Neural cell (in vitro differentiated cells): ENCODE data around the gene FAM131B. TPM values are rescaled to one million over a fixed set of nuclear protein-coding genes. Genes with fewer than 3 reads are reported as not detected.

Source experiments
- H2AFZ ChIP-seq: fragments of 200-600, 300-800 bp; sonication (generic), shearing (Covaris generic); 2 replicates; pipeline ENCODE4 v1.6.0; 2014; ENCODE audit warnings: low read depth, mild to moderate bottlenecking, antibody characterized with exemption, low read length, moderate library complexity
- H3F3A ChIP-seq: fragments of 200-600 bp; shearing (Covaris generic); 2 replicates; pipeline ENCODE4 v1.6.1; 2016; ENCODE audit warnings: mild to moderate bottlenecking, moderate library complexity, mixed read lengths, antibody characterized with exemption, low read length; ENCODE audit not compliant: insufficient read depth, poor library complexity, severe bottlenecking
- H3K27ac ChIP-seq: fragments of 200-600, 300-800 bp; sonication (generic), shearing (Covaris generic); 2 replicates; pipeline ENCODE4 v1.5.1; 2014; ENCODE audit warnings: mild to moderate bottlenecking, low read length, moderate library complexity
- H3K27me3 ChIP-seq: fragments of 300-800, 200-600 bp; sonication (generic), shearing (Covaris generic); 2 replicates; pipeline ENCODE4 v1.6.0; 2014; ENCODE audit warnings: mild to moderate bottlenecking, low read depth, low read length, moderate library complexity; ENCODE audit not compliant: insufficient read depth
- H3K36me3 ChIP-seq: fragments of 300-800, 200-600 bp; sonication (generic), shearing (Covaris generic); 2 replicates; pipeline ENCODE4 v1.5.1; 2014; ENCODE audit warnings: mild to moderate bottlenecking, antibody characterized with exemption, low read length, moderate library complexity; ENCODE audit not compliant: insufficient read depth
- H3K4me2 ChIP-seq: fragments of 300-800, 200-600 bp; sonication (generic), shearing (Covaris generic); 2 replicates; pipeline ENCODE4 v1.6.0; 2014; ENCODE audit warnings: mild to moderate bottlenecking, low read length
- H3K4me3 ChIP-seq: fragments of 300-800, 200-600 bp; sonication (generic), shearing (Covaris generic); 2 replicates; pipeline ENCODE4 v1.5.1; 2014; ENCODE audit warnings: mild to moderate bottlenecking, low read length, moderate library complexity
- H3K79me2 ChIP-seq: fragments of 200-600 bp; shearing (Covaris generic); replicated peaks from 2 replicates; pipeline ENCODE4 v1.6.0; 2014; ENCODE audit warnings: mild to moderate bottlenecking, low read length, moderate library complexity; ENCODE audit not compliant: insufficient read depth
- H3K9ac ChIP-seq: fragments of 300-800, 200-600 bp; sonication (generic), shearing (Covaris generic); 2 replicates; pipeline ENCODE4 v1.6.1; 2016; ENCODE audit warnings: mild to moderate bottlenecking, low read length, mixed read lengths
- H3K9me2 ChIP-seq: fragments of 200-600 bp; shearing (Covaris generic); 2 replicates; pipeline ENCODE4 v1.6.1; 2016; ENCODE audit warnings: mild to moderate bottlenecking, low read length, mixed read lengths; ENCODE audit not compliant: insufficient read depth
- H3K9me3 ChIP-seq: fragments of 200-600, 300-800 bp; sonication (generic), shearing (Covaris generic); 2 replicates; pipeline ENCODE4 v1.6.1; 2016; ENCODE audit warnings: mild to moderate bottlenecking, mixed run types, low read length, moderate library complexity, mixed read lengths
- H4K20me1 ChIP-seq: fragments of 200-600 bp; shearing (Covaris generic); 2 replicates; pipeline ENCODE4 v1.6.1; 2016; ENCODE audit warnings: mild to moderate bottlenecking, mixed run types; ENCODE audit not compliant: insufficient read depth
- EP300 ChIP-seq: fragments of 450-650 bp; conservative IDR thresholded peaks from 2 replicates; pipeline ENCODE4 v1.6.1; 2014; ENCODE audit warnings: antibody characterized with exemption, mild to moderate bottlenecking, moderate library complexity; ENCODE audit not compliant: poor library complexity, severe bottlenecking
- EZH2 ChIP-seq: fragments of 200-600, 300-800 bp; shearing (Covaris generic), sonication (generic); IDR thresholded peaks from 2 replicates; pipeline ENCODE4 v1.6.1; 2014; ENCODE audit warnings: antibody characterized with exemption, low read length, borderline replicate concordance, mild to moderate bottlenecking; ENCODE audit not compliant: insufficient read depth, poor library complexity, severe bottlenecking
- POLR2AphosphoS5 ChIP-seq: IDR thresholded peaks from 2 replicates; pipeline ENCODE4 v1.6.1; 2012
- RAD21 ChIP-seq: fragments of 450-650 bp; conservative IDR thresholded peaks from 2 replicates; pipeline ENCODE4 v1.6.1; 2014; ENCODE audit warnings: antibody characterized with exemption, mild to moderate bottlenecking, moderate library complexity
- SMC3 ChIP-seq: fragments of 450-650 bp; conservative IDR thresholded peaks from 2 replicates; pipeline ENCODE4 v1.6.1; 2014; ENCODE audit warnings: antibody characterized with exemption, mild to moderate bottlenecking, moderate library complexity; ENCODE audit not compliant: poor library complexity
- TAF1 ChIP-seq: IDR thresholded peaks from 2 replicates; pipeline ENCODE4 v1.6.1; 2012; ENCODE audit warnings: low read depth
- polyA plus RNA-seq: library from polyadenylated mRNA; depleted of rRNA; stranded (reverse); fragments of >200 nt; gene quantifications from 2 replicates; pipeline ENCODE4 v1.2.3, GENCODE V29; 2014
- TF ChIP-seq, protein P1 (sequence below): IDR thresholded peaks from 2 replicates; pipeline ENCODE4 v1.6.1; 2012; ENCODE audit warnings: borderline replicate concordance
- TF ChIP-seq, protein P2 (sequence below): fragments of 450-650 bp; IDR thresholded peaks from 2 replicates; pipeline ENCODE4 v1.5.1; 2014; ENCODE audit warnings: antibody characterized with exemption, mild to moderate bottlenecking, moderate library complexity; ENCODE audit not compliant: poor library complexity, severe bottlenecking

Gene FAM131B
- polyA plus RNA-seq, 1 donor from 2014 or later, result 45.9 TPM

DNA sequence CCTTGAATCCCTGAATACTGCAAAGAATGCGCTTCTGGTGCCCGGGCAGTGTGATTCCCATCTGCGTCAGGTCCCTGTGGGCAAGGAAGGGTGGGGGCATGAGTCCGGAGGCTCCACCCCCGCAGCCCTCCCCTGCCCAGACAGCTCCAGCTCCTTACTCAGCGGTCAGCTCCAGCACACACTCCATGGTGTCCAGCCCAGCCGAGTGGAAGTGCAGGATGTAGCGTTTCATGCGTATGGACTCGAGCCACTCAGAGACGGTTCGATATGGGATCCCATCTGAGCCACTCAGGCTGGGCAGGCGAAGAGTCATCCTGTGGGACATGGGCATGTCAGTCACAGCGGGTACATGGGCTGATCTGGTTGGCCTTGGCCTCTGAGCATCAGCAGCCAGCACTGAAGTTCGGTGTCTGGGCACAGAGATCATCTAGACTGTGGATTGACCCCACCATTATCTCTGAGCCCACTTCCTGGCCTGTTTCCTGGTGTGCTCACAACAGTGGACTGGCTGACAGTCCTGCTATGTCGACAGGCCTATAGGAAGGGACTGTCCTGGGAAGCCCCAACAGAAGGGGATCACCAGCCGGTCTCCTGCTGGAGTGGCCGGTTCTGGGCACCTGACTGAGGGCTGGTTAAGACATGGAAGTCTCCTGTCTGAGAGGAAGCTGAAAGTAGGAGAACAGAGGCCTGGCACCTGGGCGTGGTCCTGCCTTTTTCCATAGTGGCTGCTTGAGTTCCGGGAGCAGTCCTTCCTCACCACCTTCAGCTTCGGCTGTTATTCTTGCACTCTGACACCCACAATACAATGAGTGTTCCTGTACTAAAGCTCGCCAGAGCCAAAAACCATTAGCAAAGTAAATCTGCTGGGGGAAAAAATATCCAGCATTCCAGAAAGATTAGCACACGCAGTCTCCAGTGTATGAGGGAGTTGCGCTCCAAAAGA, 29.2 kb upstream of the FAM131B start:
- no peak overlapping the region for H3K4me3 ChIP-seq
- H3K27me3 ChIP-seq, result no peaks in the 10 kb centered on the region
- no peaks in the 10 kb centered on the region for H3K9me2 ChIP-seq
- H3K27ac ChIP-seq, result no peak overlapping the region
- no peaks in the 10 kb centered on the region for H3K9me3 ChIP-seq
- H2AFZ ChIP-seq, result no peak overlapping the region
- TF ChIP-seq TAF1, result no peak
- TF ChIP-seq RAD21, result no peak
- no peak for TF ChIP-seq EP300
- TF ChIP-seq POLR2AphosphoS5, result no peak
- TF ChIP-seq, protein P1, sequence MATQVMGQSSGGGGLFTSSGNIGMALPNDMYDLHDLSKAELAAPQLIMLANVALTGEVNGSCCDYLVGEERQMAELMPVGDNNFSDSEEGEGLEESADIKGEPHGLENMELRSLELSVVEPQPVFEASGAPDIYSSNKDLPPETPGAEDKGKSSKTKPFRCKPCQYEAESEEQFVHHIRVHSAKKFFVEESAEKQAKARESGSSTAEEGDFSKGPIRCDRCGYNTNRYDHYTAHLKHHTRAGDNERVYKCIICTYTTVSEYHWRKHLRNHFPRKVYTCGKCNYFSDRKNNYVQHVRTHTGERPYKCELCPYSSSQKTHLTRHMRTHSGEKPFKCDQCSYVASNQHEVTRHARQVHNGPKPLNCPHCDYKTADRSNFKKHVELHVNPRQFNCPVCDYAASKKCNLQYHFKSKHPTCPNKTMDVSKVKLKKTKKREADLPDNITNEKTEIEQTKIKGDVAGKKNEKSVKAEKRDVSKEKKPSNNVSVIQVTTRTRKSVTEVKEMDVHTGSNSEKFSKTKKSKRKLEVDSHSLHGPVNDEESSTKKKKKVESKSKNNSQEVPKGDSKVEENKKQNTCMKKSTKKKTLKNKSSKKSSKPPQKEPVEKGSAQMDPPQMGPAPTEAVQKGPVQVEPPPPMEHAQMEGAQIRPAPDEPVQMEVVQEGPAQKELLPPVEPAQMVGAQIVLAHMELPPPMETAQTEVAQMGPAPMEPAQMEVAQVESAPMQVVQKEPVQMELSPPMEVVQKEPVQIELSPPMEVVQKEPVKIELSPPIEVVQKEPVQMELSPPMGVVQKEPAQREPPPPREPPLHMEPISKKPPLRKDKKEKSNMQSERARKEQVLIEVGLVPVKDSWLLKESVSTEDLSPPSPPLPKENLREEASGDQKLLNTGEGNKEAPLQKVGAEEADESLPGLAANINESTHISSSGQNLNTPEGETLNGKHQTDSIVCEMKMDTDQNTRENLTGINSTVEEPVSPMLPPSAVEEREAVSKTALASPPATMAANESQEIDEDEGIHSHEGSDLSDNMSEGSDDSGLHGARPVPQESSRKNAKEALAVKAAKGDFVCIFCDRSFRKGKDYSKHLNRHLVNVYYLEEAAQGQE, result no peak
- TF ChIP-seq SMC3, result no peak
- TF ChIP-seq, protein P2, sequence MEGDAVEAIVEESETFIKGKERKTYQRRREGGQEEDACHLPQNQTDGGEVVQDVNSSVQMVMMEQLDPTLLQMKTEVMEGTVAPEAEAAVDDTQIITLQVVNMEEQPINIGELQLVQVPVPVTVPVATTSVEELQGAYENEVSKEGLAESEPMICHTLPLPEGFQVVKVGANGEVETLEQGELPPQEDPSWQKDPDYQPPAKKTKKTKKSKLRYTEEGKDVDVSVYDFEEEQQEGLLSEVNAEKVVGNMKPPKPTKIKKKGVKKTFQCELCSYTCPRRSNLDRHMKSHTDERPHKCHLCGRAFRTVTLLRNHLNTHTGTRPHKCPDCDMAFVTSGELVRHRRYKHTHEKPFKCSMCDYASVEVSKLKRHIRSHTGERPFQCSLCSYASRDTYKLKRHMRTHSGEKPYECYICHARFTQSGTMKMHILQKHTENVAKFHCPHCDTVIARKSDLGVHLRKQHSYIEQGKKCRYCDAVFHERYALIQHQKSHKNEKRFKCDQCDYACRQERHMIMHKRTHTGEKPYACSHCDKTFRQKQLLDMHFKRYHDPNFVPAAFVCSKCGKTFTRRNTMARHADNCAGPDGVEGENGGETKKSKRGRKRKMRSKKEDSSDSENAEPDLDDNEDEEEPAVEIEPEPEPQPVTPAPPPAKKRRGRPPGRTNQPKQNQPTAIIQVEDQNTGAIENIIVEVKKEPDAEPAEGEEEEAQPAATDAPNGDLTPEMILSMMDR, result no peak
- no peaks in the 10 kb centered on the region for H3F3A ChIP-seq
- H3K79me2 ChIP-seq, result no peaks in the 10 kb centered on the region
- no peaks in the 10 kb centered on the region for H4K20me1 ChIP-seq
- no peaks in the 10 kb centered on the region for H3K36me3 ChIP-seq
- no peak overlapping the region for H3K9ac ChIP-seq
- no peak overlapping the region for H3K4me2 ChIP-seq

DNA sequence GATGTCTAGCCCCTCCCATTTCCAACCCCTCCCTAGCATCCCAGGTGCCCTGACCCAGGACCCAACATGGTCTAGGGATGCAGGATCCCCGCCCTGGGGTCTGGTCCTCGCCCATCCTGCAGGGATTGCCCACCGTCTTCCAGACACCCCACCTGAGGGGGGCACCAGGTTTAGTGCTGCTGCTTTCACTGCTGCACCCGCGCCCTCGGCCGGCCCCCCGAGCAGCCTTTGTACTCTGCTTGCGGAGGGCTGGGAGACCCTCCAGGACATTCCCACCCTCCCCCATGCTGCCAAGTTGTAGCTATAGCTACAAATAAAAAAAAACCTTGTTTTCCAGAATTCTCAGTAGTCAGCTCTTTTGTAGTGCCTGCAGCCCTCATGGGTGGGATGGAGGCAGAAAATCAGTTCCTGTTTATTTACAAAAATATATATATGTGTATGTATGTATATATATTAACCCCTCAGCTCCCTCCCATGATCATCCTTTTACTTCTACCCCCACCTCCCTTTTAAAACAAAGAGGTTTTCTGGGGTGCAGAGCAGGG, 28.3 kb upstream of the FAM131B start:
- H3K79me2 ChIP-seq, result no peaks in the 10 kb centered on the region
- H3K36me3 ChIP-seq, result no peaks in the 10 kb centered on the region
- TF ChIP-seq EZH2 (no peak), EP300 (no peak), SMC3 (no peak), TAF1 (no peak)
- no peak overlapping the region for H3K27ac ChIP-seq
- no peak overlapping the region for H3K4me3 ChIP-seq
- no peaks in the 10 kb centered on the region for H3F3A ChIP-seq
- H3K9me3 ChIP-seq, result no peaks in the 10 kb centered on the region
- no peak overlapping the region for H3K9ac ChIP-seq
- no peak overlapping the region for H2AFZ ChIP-seq
- no peak overlapping the region for H3K4me2 ChIP-seq
- no peaks in the 10 kb centered on the region for H4K20me1 ChIP-seq
- no peaks in the 10 kb centered on the region for H3K9me2 ChIP-seq
- no peaks in the 10 kb centered on the region for H3K27me3 ChIP-seq
